ENCODE results near the gene DHRS11. TPM values are rescaled to one million over a fixed set of nuclear protein-coding genes. Genes with fewer than 3 reads are reported as not detected.

The DHRS11 gene
- total and polyA plus RNA-seq, 2 of the 4 experiments (the other 2 are of a cell fraction), result 7.0 to 14.5 TPM

GRCh38 chr17:36640836-36641235 is 49.2 kb downstream of the DHRS11 start:
- Histone ChIP-seq H2BK15ac (ENCODE audit: low read depth, low read length) (no peak overlapping the region), H2BK5ac (ENCODE audit: low read depth, low read length, poor library complexity, severe bottlenecking) (no peak overlapping the region), H2AK9ac (replicated peaks; ENCODE audit: low read depth, low read length, poor library complexity) (no peak overlapping the region), H3K23ac (ENCODE audit: low read depth, low read length) (no peak overlapping the region), H4K91ac (ENCODE audit: insufficient read depth, low read depth, low read length) (no peak overlapping the region), H3K9ac (ENCODE audit: low read depth, low read length) (no peak overlapping the region), H3K14ac (replicated peaks; ENCODE audit: low read depth, low read length) (no peak overlapping the region), H3K4me1 (ENCODE audit: control insufficient read depth, insufficient read depth, low read length) (no peaks in the 10 kb centered on the region), H3K27me3 (ENCODE audit: control insufficient read depth, insufficient read depth, low read length) (peaks cover 87% of the 10 kb centered on the region), H3K4ac (ENCODE audit: low read depth, low read length) (no peak overlapping the region), H3K27ac (ENCODE audit: insufficient read depth, low read length) (no peak overlapping the region), H3K36me3 (ENCODE audit: control insufficient read depth, insufficient read depth, low read length) (no peaks in the 10 kb centered on the region), H4K20me1 (ENCODE audit: insufficient read depth, low read length) (no peaks in the 10 kb centered on the region), H3K9me3 (ENCODE audit: control insufficient read depth, insufficient read depth, low read length) (no peaks in the 10 kb centered on the region; the same call in none of the 2 replicates), H4K8ac (ENCODE audit: low read depth in 2 of 2, low read length in 2 of 2) (no peak overlapping the region), H3K56ac (ENCODE audit: extremely low read depth, insufficient read depth, low read length) (no peak overlapping the region), H3K9me1 (ENCODE audit: insufficient read depth, low read length) (no peaks in the 10 kb centered on the region), H2AFZ (replicated peaks; ENCODE audit: low read length, poor library complexity) (no peak overlapping the region), H2BK20ac (ENCODE audit: low read depth, low read length) (no peak overlapping the region), H3K79me1 (ENCODE audit: low read depth in 1 of 2, low read length in 2 of 2) (no peaks in the 10 kb centered on the region), H4K5ac (ENCODE audit: low read depth, low read length) (no peak overlapping the region), H3K4me3 (ENCODE audit: insufficient read depth, low read depth, low read length) (no peak overlapping the region), H2BK120ac (ENCODE audit: low read depth, low read length) (no peak overlapping the region), H2AK5ac (ENCODE audit: low read depth, low read length) (no peak overlapping the region), H3K18ac (ENCODE audit: low read depth, low read length) (no peak overlapping the region), H3K4me2 (ENCODE audit: low read depth, low read length) (no peak overlapping the region)
- ChIA-PET POLR2A (ENCODE audit: unreplicated experiment) (no interaction called here), CTCF (no interaction called here)
- WGBS, 2 experiments (ENCODE audit: extremely low coverage in 2 of 2, insufficient read length in 1 of 2), result 32% methylated on average over 6 of the region's 10 CpGs; no CpG with 5 or more reads in 1 of the 2 experiments
- dilution Hi-C loops (cut with HindIII; ENCODE audit: low sequenced_read_pairs, unreplicated experiment) (loop anchor here (25.0 kb wide), 1 partner anchor 421 kb away; no protein-coding TSS in a partner anchor), intact Hi-C loops (cut with micrococcal nuclease) (no loop called here), in situ Hi-C loops (cut with MboI; ENCODE audit: low sequenced_read_pairs) (no loop called here)
- ATAC-seq (ENCODE audit: low read depth) (no peak), DNase-seq (no peak)
- no peak for TF ChIP-seq CEBPB (IDR thresholded peaks at IDR 0.05; ENCODE audit: low read depth, low read length)
- no peak for TF ChIP-seq MAZ (IDR thresholded peaks at IDR 0.05; ENCODE audit: borderline replicate concordance, low read depth, low read length)
- no peak for TF ChIP-seq SMC3 (IDR thresholded peaks at IDR 0.05; ENCODE audit: low read depth, low read length)
- TF ChIP-seq FOS (IDR thresholded peaks at IDR 0.05; ENCODE audit: low read depth, low read length), result no peak
- TF ChIP-seq RFX5 (IDR thresholded peaks at IDR 0.05; ENCODE audit: low read depth, low read length), result no peak
- no peak for TF ChIP-seq POLR2A (IDR thresholded peaks at IDR 0.05; ENCODE audit: low read depth, low read length)
- no peak for TF ChIP-seq MXI1 (IDR thresholded peaks at IDR 0.05; ENCODE audit: borderline replicate concordance, low read depth, low read length)
- TF ChIP-seq ELK1 (IDR thresholded peaks at IDR 0.05; ENCODE audit: borderline replicate concordance, low read depth, low read length), result no peak
- no peak for TF ChIP-seq BHLHE40 (IDR thresholded peaks at IDR 0.05; ENCODE audit: low read depth, low read length)
- TF ChIP-seq RAD21 (IDR thresholded peaks at IDR 0.05; ENCODE audit: low read length), result no peak
- no peak for TF ChIP-seq RCOR1 (IDR thresholded peaks at IDR 0.05; ENCODE audit: insufficient replicate concordance, low read length)
- no peak for TF ChIP-seq NFE2L2 (IDR thresholded peaks at IDR 0.05; ENCODE audit: low read depth, low read length)
- TF ChIP-seq CTCF (conservative IDR thresholded peaks at IDR 0.05; ENCODE audit: low read depth, low read length), result no peak
- BruUV-seq (replicated peaks), result no TSS peak
